KG1 (cell line): ENCODE data around the gene CD200R1L.

ENCODE experiments used
- DNase-seq: peaks from one replicate; lab custom pipeline; 2025; lab: John Stamatoyannopoulos, UW

The CD200R1L gene

DNA sequence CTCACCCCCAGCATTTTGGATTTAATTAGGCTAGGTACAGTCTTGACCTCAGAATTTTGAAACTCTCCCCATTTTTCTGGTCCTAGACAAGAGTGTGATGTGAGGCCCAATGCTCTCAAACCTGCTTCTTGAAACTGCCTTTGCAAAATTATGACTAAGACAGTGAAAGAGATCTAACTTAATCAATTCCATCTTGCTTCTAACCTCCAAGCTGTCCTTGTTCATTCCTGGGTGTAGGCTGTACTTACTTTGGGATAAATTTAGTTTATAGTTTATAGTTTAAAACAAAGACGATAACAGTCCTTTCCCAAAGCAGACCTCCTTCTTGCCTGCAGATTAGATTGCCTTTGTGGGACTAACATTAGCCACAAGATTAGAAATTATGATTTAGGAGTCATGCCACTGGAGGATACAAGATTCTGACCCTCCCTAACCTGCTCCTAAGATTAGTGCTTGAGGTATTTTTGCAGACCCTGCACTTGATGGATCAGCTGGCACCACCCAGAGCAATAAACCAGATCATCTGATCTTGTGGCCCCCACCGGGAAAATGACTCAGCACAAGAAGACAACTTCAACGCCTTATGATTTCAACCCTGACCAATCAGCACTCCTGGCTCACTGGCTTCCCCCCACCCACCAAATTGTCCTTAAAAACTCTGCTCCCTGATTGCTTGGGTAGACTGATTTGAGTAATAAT is 59.6 kb downstream of the CD200R1L start:
- DNase-seq: no peak

DNA sequence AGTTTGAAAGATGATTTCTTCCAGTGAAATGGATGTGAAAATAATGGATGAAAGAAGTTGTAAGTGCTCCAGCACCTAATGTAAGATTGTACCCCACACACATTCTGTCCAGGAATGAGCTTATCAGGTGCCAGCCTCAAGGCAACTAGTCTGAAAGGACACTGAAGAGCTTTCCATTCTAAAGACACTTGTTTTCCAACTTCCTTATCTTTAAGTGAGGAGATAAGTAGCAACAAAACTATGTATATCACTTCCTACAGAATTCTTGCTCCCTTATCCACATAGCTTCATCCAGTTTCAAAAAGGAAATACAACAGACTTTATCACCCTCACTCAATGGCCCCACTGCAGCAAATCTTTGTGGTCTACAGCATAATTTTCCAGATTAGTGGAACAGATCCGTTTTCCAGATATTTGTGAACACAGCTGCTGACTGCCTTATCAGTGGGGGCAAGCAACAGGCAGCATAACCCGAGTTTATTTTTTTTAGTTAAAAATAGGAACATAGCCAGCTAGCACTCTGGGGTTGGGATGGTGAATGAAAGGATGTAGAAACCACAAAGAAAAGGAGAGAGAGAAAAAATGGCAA is 60.6 kb downstream of the CD200R1L start:
- no peak for DNase-seq

DNA sequence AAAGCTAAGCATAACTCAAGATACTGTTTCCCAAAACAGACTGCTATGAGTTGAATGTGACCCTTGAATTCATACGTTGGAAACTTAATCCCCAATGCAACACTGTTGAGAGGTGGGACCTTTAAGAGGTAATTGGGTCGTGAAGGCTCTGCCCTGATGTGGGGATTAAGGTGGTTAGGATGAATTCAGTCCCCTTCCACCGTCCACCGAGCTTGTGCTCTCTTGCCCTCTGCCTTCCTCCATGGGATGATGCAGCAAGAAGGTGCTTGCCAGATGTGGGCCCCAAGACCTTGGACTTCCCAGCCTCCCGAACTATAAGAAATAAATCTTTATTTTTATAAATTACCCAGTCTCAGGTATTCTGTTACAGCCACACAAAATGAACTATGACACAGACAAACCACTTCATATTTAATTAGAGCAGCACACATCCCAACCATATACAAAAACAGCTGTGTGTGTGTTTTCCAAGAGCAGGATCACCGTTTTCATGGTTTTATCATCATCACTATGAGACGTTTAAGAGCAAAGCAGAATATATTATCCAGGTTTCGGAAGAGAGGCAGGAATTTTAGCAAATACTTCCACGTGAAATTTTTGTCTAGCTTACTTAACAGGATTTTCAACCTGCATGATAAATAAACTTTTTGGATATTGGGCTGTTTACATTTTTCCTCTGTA is 61.2 kb downstream of the CD200R1L start:
- no peak for DNase-seq

DNA sequence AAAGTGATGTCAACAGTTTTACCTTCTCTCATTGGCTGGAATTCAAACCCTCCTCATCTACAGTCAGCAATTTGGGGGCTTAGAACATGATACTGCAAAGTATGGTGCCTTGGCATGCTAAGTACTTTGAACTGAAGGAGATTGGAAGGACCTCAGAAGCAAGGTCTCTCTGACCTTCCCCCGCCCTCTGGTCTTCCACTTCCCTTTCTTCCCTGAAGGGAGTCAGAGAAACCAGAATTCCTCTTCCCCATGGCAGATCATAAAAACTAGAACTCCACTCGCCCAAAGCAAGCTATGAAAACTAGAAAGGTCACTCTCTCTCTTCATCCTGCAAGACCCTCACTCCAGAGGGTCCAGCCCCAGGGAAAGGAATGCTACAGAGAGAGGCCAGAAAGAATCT is 64.2 kb downstream of the CD200R1L start:
- no peak for DNase-seq

DNA sequence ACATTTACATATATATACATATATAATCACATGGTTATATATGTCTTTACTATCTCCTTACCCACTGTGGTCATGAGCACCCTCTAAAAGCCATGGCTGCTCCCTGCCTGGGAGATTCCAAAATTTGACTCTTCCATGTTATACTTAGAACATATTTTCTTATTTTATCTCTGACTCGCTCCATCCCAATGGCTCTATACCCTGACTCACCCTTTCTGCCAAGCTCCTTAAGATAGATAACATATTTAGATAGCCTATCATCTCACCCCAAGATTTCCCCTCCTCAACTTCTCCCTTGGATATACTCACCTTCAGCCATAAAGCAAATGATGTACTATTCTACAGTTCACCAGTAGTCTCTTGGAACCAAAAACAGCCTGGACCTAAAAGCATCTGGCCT is 65.1 kb downstream of the CD200R1L start:
- no peak for DNase-seq

- no peak for DNase-seq
Measured at GRCh38 chr3:112779558-112780480, 66.8 kb downstream of the CD200R1L start.

DNA sequence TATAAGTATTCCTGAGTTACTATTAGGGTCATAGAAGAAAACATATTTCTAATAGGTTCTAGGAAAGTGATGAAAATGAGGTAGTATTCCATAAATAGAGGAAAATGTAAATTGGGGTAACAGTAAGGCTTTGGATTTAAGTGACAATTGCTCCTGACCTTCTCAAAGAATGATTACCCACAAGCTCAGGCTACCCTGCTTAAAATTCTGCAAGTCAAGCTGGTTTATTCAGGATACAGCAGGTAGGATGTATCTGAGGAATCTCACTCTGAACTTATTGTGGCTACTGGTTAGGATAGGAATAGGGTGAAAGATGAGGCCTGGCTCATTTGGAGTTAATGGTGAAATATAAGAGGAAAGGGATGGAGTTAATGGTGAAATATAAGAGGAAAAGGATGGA is 67.7 kb downstream of the CD200R1L start:
- DNase-seq: no peak

DNA sequence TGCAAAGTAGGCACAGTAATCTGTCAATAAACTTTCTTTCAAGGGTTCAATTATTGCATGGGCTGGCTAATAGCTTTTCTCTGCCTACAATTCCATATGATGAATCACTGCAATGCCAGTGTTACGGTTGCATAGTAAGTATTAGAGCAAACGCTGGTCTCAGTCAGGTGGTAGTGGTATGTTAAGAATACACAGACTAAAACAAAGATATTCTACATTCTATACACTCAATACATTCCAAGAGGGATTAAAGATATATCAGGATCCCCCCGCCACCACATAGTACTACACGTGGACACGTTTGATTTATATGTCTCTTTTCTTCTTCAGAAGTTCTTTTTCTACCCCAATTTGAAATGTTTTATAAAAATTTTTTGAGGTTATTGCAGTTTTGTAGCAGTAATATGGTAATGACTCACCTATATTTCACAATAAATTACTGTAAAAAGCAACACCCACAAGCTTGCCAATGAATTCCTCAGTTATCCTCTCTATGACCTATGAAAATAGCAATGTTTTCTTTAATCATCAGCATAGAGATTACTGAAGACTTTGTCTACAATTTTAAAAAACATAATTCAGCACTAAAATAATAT is 68.2 kb downstream of the CD200R1L start:
- no peak for DNase-seq

GRCh38 chr3:112777811-112778210 is 68.9 kb downstream of the CD200R1L start:
- no peak for DNase-seq

DNA sequence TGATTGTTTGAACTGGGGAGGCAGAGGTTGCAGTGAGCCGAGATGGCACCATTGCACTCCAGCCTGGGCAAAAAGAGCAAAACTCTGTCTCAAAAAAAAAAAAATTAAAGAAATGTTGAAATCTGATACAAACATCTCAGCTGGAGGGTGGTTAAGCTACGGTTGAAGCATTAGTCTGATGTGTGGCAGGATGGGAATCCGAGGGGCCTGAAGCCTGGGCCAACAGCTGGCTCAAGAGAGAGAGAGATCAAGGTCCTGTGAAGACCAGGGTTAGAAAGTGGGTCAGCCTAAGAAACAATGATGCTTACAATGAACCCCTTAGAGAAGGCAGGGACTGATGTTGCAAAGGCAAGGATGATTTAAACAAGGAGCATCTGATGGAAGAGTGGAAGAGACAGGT is 69.8 kb downstream of the CD200R1L start:
- no peak for DNase-seq

DNA sequence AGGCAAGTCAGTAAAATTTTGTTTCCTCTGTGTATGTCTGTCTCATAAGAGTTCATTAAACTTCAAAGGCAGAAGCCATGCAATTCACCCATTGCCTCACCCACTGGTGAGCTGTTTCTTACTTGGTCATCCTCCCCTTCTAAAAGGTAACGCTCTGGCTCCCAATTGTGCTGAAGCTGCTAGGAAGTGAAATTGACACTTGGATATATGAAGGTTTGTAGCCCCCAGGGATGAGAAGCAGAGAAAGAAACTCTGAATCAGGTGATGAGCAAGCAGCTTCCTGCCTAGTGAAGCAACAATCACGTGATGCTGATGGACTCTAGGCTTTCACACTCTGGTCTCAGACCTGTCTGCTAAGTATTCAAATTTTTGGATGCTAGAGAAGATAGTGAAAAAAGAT is 70.7 kb downstream of the CD200R1L start:
- no peak for DNase-seq

GRCh38 chr3:112775011-112775742 is 71.5 kb downstream of the CD200R1L start:
- no peak for DNase-seq

DNA sequence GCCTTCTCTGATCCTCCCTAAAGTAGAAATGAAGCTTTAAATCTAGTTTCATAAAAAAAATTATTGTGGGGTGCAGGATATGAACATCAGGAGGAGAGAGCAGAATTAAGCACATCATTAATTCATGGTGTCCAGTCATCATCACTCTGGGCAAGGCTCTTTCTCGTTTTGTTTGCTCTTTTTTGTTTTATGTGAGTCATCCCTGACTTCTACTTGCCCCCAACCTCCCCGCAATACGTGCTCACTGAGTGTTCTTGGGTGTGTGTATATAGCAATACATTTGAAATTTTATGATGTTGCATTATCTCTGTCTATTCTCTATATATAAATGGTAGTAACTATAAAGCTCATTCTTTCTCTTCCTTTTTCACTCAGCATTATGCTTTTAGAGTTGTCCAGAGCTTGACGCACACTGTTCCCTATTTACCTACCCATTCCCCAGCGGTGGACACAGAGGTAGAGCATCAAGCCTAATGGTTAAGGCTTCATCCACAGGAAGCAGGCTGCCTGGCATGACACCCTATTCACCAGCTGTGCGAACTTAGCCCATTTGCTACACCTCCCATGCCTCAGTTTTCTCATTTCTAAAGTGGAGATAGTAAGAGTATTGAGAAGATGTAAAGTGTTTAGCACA is 72.3 kb downstream of the CD200R1L start:
- DNase-seq: no peak

DNA sequence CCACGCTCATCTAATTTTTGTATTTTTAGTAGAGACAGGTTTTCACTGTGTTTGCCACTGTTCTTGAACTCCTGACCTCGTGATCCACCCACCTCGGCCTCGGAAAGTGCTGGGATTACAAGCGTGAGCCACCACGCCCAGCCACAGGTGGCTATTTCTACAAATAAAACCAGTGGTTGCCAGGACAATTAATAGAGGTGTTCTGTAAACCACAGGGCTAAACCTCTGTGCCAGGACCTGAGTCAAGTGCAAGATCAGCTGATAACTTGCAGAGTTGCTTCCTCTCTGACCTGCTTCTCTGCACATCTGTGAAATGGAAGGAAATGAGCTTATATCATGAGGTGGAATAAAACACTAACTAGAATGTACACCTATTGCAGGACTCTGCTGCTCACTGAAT is 72.8 kb downstream of the CD200R1L start:
- DNase-seq: no peak

DNA sequence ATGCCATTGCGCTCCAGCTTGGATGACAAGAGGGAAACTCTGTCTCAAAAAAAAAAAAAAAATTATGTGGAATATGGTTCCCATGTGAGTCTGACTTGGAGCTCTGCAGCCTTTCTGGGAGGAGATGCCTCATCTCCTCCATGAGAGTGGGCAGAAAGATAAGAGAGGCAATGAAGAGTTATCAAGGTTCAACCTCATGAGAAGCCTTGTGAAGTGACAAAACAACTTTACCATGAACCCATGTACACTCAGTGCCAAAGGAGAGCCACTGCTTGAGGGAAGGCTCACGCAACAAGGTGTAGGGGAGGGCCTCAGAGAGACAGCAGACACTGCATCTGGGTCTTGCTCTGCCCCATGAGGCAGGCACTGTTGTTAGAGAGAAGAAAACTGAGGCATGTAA is 75.7 kb downstream of the CD200R1L start:
- no peak for DNase-seq

GRCh38 chr3:112770032-112770626 is 76.5 kb downstream of the CD200R1L start:
- DNase-seq: no peak

DNA sequence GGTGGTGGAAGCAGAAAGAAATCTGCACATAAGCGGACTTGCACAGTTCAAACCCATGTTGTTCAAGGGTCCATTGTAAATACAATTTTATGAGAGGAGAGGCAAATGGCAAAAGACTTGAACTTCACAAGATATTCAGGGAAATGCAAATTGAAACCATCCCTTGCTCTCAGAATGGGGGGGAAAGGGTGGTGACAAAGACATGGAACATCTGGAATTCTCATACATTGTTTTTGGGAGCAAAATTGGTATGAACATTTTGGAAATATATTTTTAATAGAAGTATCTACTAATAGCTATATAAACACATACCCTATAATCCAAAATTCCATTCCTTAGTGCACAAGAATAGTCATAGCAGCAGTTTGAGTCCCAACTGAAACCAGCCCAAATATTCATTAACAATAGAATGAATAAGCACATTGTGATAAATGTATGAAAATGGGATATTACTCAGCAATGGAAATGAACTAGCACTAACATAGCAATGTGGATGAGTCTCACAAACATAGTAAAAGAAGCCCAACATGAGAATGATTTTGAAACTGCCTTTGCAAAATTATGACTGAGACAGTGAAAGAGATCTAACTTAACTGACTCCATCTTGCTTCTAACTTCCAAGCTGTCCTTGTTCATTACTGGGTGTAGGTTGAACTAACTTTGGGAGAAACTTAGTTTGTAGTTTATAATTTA is 77.2 kb downstream of the CD200R1L start:
- DNase-seq: no peak

DNA sequence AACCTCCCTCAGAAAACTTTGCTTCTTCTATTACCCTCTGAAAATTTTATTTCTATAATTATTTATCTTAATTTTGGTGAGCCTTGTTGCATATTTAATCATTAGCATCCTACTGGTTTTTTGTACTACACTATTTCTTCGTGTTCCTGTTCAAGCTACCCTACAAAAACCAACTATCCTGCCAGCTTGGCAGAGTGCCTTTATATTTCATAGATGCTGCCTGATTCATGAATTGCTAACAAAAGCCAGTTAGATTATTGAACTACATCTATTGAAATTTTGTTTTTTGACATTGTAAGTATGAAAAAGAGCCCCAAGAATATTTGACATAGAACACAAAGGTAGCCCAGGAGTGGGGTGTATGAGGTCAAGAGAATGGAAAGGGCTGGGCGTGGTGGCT is 78.9 kb downstream of the CD200R1L start:
- no peak for DNase-seq

DNA sequence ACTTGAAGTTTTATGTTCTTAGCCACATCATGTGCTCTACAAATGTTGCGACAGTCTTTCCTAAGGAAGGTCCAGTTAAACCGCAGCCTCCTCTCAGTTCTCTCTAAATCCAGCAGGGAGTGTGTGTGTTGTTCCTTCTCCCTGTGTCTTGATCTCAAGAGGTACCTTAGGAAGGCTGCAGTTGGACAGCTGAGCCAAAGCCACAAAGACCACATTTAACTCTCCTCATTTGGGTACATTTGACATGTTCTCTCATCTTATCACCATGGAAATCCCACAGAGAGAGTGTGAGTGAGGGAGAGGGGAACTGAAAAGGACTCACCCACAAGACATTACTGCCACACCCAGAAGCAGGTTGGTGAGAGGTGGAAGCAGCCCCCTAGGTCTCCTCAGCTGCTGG is 79.5 kb downstream of the CD200R1L start:
- DNase-seq: no peak
